ENCODE measurements around the gene IL5RA. TPM values are rescaled to one million over a fixed set of nuclear protein-coding genes. Genes with fewer than 3 reads are reported as not detected.

The IL5RA gene
- total RNA-seq: not detected in 2 replicates

GRCh38 chr3:3110299-3110630, at the start of gene IL5RA:
Gene IL5RA, minus strand, starts transcription at chr3:3110374. Its CDS starts 5,390 bp downstream, at chr3:3104984.

GRCh38 chr3:3126477-3127431, 16.6 kb upstream of the IL5RA start, which contains the start of gene TRNT1:
Gene TRNT1, plus strand, starts transcription at chr3:3126940. Its CDS starts 2,101 bp downstream, at chr3:3129041.

Other genes with a start within 250 kb of the IL5RA start
- gene TRNT1, start 16.6 kb upstream of the IL5RA start, total RNA-seq: 11.0 and 11.6 TPM in 2 replicates
- gene CRBN, start 69.3 kb upstream of the IL5RA start, total RNA-seq: 38.7 and 41.9 TPM in 2 replicates